Pancreas (tissue), 10 donors: ENCODE results near the gene PRKCQ. TPM values are rescaled to one million over a fixed set of nuclear protein-coding genes. Genes with fewer than 3 reads are reported as not detected.

Source experiments
- ATAC-seq, 4 donors: fragments of 200-7000 bp; cut with Tn5 transposase; one replicate each; pipeline versions ENCODE4 v1.8.0 to v1.9.1; 2020; ENCODE audit warnings: mild to moderate bottlenecking in 4 of 4, moderate library complexity in 4 of 4
- DNase-seq, 6 donors: peaks; one replicate each; pipeline ENCODE4 v3.0.0-alpha.2; 2020
- FAIRE-seq: peaks from 2 replicates; lab custom pipeline; 2012; peaks lifted over from hg19 to GRCh38; lab: Jason Lieb, UNC
- H3K27ac ChIP-seq, 4 donors: fragments of 200-600 bp; sonication (generic); 1 replicate in 3 of 4; 2 replicates in 1 of 4; pipeline versions ENCODE4 v1.5.0 to v1.8.0; 2020
- H3K27me3 ChIP-seq, 4 donors: fragments of 200-600 bp; one replicate each; pipeline ENCODE4 v1.8.0; 2021
- H3K36me3 ChIP-seq, 3 donors: fragments of 200-600 bp; sonication (generic) in 1 of 3; one replicate each; pipeline versions ENCODE4 v1.5.0 to v1.8.0; 2020 to 2021
- H3K4me1 ChIP-seq, 3 donors: fragments of 200-600 bp; one replicate each; pipeline ENCODE4 v1.8.0; 2021
- H3K4me3 ChIP-seq, 4 donors: fragments of 200-600 bp; sonication (generic) in 2 of 4; one replicate each; pipeline versions ENCODE4 v1.5.0 to v1.8.0; 2020 to 2021
- H3K9me3 ChIP-seq, 4 donors: fragments of 200-600 bp; one replicate each; pipeline ENCODE4 v1.8.0; 2021
- WGBS, 2 donors: extraction: QIAGEN DNeasy Blood & Tissue Kit; methylation state at CpG; one replicate each; pipeline ENCODE4 v1.1.7; 2013; 5-methylcytosine and 5-hydroxymethylcytosine counted together
- intact Hi-C, 3 donors: fragments of 100-400 bp; cut with DNase I; formaldehyde crosslinking; loops; one replicate each; pipeline versions ENCODE4 v1.11.1 to v1.14.2; 2022
- polyA plus RNA-seq, 2 donors: library from polyadenylated mRNA; stranded (reverse); fragments of 200-250 nt; gene quantifications; one replicate each; pipeline ENCODE4 v1.2.3, GENCODE V29; 2013
- total RNA-seq, 6 donors: library from RNA; stranded (reverse); fragmentation: NEBNext Ultra II Directional in 4 of 6; extraction: Animal tissue kit (Norgen Biotek cat#: 25700) in 4 of 6; gene quantifications; one replicate each; pipeline versions ENCODE4 v1.2.1 to v1.2.4, GENCODE V29; 2021 to 2023
- TF ChIP-seq, protein P1 (sequence below), 4 donors: fragments of 200-600 bp; sonication (generic) in 3 of 4; IDR thresholded peaks; one replicate each; pipeline versions ENCODE4 v1.5.0 to v1.8.0; 2021; ENCODE audit warnings: antibody characterized with exemption in 4 of 4
- donor health status: healthy with polysubstance abuse.
- donor health status: DM: no; HTN: no; CAD: no; lungs with moderate emphysema.
- donor health status: DM: no; HTN: no; CAD: no.
- donor health status: control.
- donor health status: control.
- donor health status: Bipolar disorder and iron deficiency.
- donor health status: DM: yes; HTN: yes; CAD: no.
- donor health status: DM: no; HTN: no; CAD: no.
- donor health status: DM: no; HTN: no; CAD: no.
- donor health status: DM: yes; HTN: yes; CAD: no.

Gene PRKCQ
- total and polyA plus RNA-seq, 8 donors, result 1.4 to 5.2 (median 3.4) TPM

DNA sequence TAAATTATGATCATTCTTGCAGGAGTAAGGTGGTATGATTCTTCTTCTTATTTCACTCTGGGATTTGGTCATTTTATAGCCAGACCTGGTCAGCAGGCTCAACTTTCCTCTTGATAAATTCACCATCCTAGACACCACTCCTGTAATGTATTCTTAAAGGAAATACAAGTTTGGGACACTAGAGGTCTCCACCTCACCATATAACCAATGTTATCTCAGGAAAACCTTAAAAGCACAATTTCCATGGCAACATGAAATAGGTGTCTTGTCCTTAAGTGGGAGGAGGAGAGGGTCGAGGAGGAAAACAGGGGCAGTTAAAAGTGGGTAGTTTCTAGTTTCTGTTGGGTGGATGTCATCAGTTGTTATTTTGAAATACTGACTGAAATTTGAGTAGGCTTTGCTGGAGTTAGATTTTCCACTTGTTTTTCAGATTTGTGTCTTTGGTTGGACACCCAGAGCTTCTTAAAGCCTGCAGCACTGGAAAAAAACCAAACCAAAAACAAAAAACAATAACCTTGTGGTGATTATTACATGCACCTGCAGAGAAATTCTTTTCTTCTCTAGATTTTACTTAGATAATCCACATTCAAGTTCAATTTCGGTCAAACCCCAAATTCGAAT is 163.1 kb downstream of the PRKCQ start:
- no peaks in the 10 kb centered on the region for H3K4me1 ChIP-seq
- FAIRE-seq, result no peak
- H3K9me3 ChIP-seq, result no peaks in the 10 kb centered on the region
- DNase-seq, result no peak
- intact Hi-C loops, result no loop called here
- TF ChIP-seq, protein P1, sequence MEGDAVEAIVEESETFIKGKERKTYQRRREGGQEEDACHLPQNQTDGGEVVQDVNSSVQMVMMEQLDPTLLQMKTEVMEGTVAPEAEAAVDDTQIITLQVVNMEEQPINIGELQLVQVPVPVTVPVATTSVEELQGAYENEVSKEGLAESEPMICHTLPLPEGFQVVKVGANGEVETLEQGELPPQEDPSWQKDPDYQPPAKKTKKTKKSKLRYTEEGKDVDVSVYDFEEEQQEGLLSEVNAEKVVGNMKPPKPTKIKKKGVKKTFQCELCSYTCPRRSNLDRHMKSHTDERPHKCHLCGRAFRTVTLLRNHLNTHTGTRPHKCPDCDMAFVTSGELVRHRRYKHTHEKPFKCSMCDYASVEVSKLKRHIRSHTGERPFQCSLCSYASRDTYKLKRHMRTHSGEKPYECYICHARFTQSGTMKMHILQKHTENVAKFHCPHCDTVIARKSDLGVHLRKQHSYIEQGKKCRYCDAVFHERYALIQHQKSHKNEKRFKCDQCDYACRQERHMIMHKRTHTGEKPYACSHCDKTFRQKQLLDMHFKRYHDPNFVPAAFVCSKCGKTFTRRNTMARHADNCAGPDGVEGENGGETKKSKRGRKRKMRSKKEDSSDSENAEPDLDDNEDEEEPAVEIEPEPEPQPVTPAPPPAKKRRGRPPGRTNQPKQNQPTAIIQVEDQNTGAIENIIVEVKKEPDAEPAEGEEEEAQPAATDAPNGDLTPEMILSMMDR (IDR thresholded peaks at IDR 0.05), result peak in 3 of 4 donors; percentile 33 to 54 (median 48)
- no peak overlapping the region for H3K27ac ChIP-seq
- peak in 3 of 4 donors; percentile 81 to 83 (median 82) for ATAC-seq
- 61 to 63% methylated on average over 3 of the region's 3 CpGs for WGBS, 2 donors
- no peaks in the 10 kb centered on the region for H3K27me3 ChIP-seq
- H3K36me3 ChIP-seq, result no peaks in the 10 kb centered on the region
- H3K4me3 ChIP-seq, result no peak overlapping the region

DNA sequence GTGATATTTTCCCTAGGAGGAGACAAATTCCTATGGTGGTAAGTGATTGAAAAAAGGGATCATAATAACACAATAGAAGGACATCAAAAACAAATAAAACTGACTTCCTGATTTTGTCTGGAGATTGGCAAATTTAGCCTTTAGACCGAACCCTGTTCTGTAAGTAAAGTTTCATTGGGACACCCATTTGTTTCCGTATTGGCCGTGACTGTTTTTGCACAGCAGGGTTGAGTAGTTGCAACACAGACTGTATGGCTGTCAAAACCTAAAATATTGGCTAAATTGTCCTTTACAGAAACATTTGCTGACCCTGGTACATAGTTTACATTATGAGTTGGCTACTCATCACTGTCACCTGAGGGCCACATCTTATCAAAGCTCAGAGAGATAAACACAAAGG is 168.6 kb downstream of the PRKCQ start:
- intact Hi-C loops, result no loop called here
- no peaks in the 10 kb centered on the region for H3K36me3 ChIP-seq
- H3K27me3 ChIP-seq, result no peaks in the 10 kb centered on the region
- H3K27ac ChIP-seq, result no peak overlapping the region
- TF ChIP-seq, protein P1 (IDR thresholded peaks at IDR 0.05), result no peak
- DNase-seq (no peak), FAIRE-seq (no peak), ATAC-seq (no peak)
- no peaks in the 10 kb centered on the region for H3K4me1 ChIP-seq
- no peaks in the 10 kb centered on the region for H3K9me3 ChIP-seq
- no peak overlapping the region for H3K4me3 ChIP-seq
- 92 to 94% methylated on average over 3 of the region's 3 CpGs for WGBS, 2 donors

DNA sequence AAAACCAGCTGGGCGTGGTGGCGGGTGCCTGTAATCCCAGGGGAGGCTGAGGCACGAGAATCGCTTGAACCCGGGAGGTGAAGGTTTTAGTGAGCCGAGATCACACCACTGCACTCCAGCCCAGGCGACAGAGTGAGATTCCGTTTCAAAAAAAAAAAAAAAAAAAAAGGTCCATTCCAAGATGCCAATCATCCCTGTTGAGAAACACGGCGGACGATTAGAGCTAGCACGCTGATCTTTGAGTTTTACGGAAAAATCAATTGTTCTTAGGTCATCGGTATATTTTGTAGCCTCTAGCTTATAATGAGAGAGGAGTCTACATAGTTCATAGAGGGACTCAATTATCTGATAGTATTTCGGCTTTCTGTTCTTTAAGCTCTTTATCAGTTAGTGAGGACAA is 169.2 kb downstream of the PRKCQ start:
- no peaks in the 10 kb centered on the region for H3K36me3 ChIP-seq
- H3K27ac ChIP-seq, result no peak overlapping the region
- H3K27me3 ChIP-seq, result no peaks in the 10 kb centered on the region
- TF ChIP-seq, protein P1 (IDR thresholded peaks at IDR 0.05), result no peak
- intact Hi-C loops, result no loop called here
- ATAC-seq, result no peak
- H3K9me3 ChIP-seq, result no peaks in the 10 kb centered on the region
- no peaks in the 10 kb centered on the region for H3K4me1 ChIP-seq
- H3K4me3 ChIP-seq, result no peak overlapping the region
- WGBS, 2 donors, result 84 to 86% methylated on average over 15 of the region's 15 CpGs
- DNase-seq, result no peak
- no peak for FAIRE-seq

DNA sequence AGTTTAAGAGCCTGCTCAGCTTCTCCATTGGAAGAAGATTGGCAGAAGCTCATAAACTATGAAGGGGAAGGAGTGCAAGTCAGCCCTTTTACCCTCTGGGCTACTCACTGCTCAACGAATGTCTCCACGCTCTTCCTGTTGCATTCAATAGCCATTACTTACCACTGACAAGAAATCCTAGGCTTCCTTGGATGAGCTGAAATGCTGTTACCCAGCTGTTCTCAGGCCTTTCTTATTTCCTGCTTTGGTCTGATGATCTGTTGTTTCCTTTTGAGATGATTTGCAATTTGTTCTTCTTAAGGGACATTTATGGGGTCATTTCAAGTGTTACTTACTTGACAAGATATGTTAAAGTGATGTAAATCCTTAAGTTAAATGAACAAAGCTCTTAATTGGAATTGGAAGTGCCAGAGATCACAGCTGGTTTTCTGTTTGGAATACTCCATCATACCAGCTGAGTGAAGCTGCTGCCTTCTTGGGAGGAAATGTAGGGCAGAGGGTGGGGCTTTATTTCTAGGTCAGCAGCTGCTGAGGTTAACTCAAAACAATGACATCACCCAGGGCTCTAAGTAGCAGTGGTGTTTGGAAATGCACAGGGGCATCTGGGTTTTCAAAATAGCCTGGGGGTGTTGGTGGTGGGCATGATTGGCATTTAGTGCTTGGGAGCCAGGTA is 170.0 kb downstream of the PRKCQ start:
- H3K4me1 ChIP-seq, result no peaks in the 10 kb centered on the region
- no peak for FAIRE-seq

More for the DNA sequence above, 170.0 kb downstream of the PRKCQ start:
- Histone ChIP-seq H3K36me3 (no peaks in the 10 kb centered on the region), H3K9me3 (no peaks in the 10 kb centered on the region), H3K27ac (no peak overlapping the region), H3K27me3 (no peaks in the 10 kb centered on the region), H3K4me3 (no peak overlapping the region)
- WGBS, 2 donors, result 69 to 81% methylated on average over 2 of the region's 2 CpGs
- DNase-seq (no peak), ATAC-seq (peak; percentile 55 to 86 (median 73))
- intact Hi-C loops, result loop anchor here in 2 of 3 donors (10.0 kb wide), 2 partner anchors 195 to 295 kb away; no protein-coding TSS in a partner anchor
- TF ChIP-seq, protein P1 (IDR thresholded peaks at IDR 0.05), result no peak
